Measurements from ENCODE around the gene GCAT. TPM values are rescaled to one million over a fixed set of nuclear protein-coding genes. Genes with fewer than 3 reads are reported as not detected.

Gene GCAT
- total and polyA plus RNA-seq, 9 of the 15 experiments (the other 6 are each of a cell fraction or from before 2014, with no cell fraction given) = 1.9 to 69.9 (median 26.4) TPM

- TF ChIP-seq POLR2G (IDR thresholded peaks at IDR 0.05; ENCODE audit: low read depth, low read length) (peak; percentile 58; the same call in 1 of the 2 replicates), RBFOX2 (IDR thresholded peaks at IDR 0.05; ENCODE audit: low read depth, low read length) (peak; percentile 52; the same call in 1 of the 2 replicates), MNT (conservative IDR thresholded peaks at IDR 0.05) (no peak)
- Histone ChIP-seq H3K27me3 (ENCODE audit: control insufficient read depth in 2 of 2, insufficient read depth in 2 of 2, low read length in 2 of 2) (no peaks in the 10 kb centered on the region), H3K4me1 (replicated peaks in 1 of 2; ENCODE audit: control insufficient read depth in 2 of 2, insufficient read depth in 2 of 2, low read length in 2 of 2) (peaks cover 7 to 14% of the 10 kb centered on the region in 2 experiments; a peak in 4 of 5 replicates), H3K9me3 (replicated peaks; ENCODE audit: control insufficient read depth, insufficient read depth, low read depth, low read length) (no peaks in the 10 kb centered on the region), H3K36me3 (ENCODE audit: control insufficient read depth, insufficient read depth, low read length) (peaks cover 52% of the 10 kb centered on the region; the same call in 2 of the 3 replicates), H3K9me1 (ENCODE audit: control insufficient read depth, insufficient read depth, low read length) (no peaks in the 10 kb centered on the region), H3K79me2 (ENCODE audit: control insufficient read depth, insufficient read depth, low read length) (0 out of 3 replicates have a peak, but pooled peaks cover 4% of the 10 kb centered on the region), H3K9ac (ENCODE audit: insufficient read depth in 1 of 2, low read depth in 2 of 2, low read length in 2 of 2) (no peak overlapping the region; a peak in 1 of 4 replicates), H3K4me3 (no peak overlapping the region), H3K4me2 (ENCODE audit: insufficient read depth, low read length) (no peak overlapping the region), H4K20me1 (replicated peaks; ENCODE audit: control insufficient read depth, insufficient read depth, low read length) (no peaks in the 10 kb centered on the region), H3K27ac (ENCODE audit: extremely low read depth, low read depth, low read length) (no peak overlapping the region), H2AFZ (ENCODE audit: low read depth, low read length) (no peak overlapping the region)
- in situ Hi-C loops (cut with MboI) (loop anchor here (5.0 kb wide), 1 partner anchor 146 kb away; no protein-coding TSS in a partner anchor), intact Hi-C loops (cut with micrococcal nuclease) (loop anchor here (1.0 kb wide), 2 partner anchors 47 to 149 kb away; no protein-coding TSS in a partner anchor)
- ChIA-PET POLR2A (interaction anchor here (0.6 to 5.0 kb wide), 6 partner anchors 8 to 142 kb away, joined by 3 to 34 read pairs (median 4); partner anchors contain the start of genes ANKRD54, GCAT and LGALS1), CTCF (ENCODE audit: low intra/inter-chr PET ratio) (interaction anchor here (1.0 to 2.4 kb wide), 3 partner anchors 47 to 148 kb away, joined by 5 to 12 read pairs (median 9); no protein-coding TSS in a partner anchor)
- 96% methylated on average over 10 of the region's 23 CpGs for WGBS (ENCODE audit: insufficient coverage, low coverage, missing lambda C conversion rate)
- DNase-seq (ENCODE audit: extremely low read depth in 1 of 4, low spot score in 3 of 4) = no peak
- FAIRE-seq = no peak
- TSS peak; percentile 17 for BruUV-seq (replicated peaks)
- no peak for ATAC-seq
These were observed 8.9 kb downstream of the GCAT start for GRCh38 chr22:37816543-37817180.
